Smooth muscle cell (in vitro differentiated cells): ENCODE results near the gene ACTL8. TPM values are rescaled to one million over a fixed set of nuclear protein-coding genes. Genes with fewer than 3 reads are reported as not detected.

ENCODE experiments used
- DNase-seq: peaks from one replicate; lab custom pipeline; 2025; ENCODE audit not compliant: unreplicated experiment; lab: John Stamatoyannopoulos, UW
- H2AFZ ChIP-seq: fragments of 200-600 bp; sonication (generic); 2 replicates; pipeline ENCODE4 v1.6.0; 2016; ENCODE audit warnings: antibody characterized with exemption, low read depth, mild to moderate bottlenecking
- H3F3A ChIP-seq: fragments of 200-600 bp; sonication (generic); 2 replicates; pipeline ENCODE4 v1.6.0; 2017; ENCODE audit warnings: antibody characterized with exemption, low read depth
- H3K27ac ChIP-seq: fragments of 200-600 bp; sonication (generic); 2 replicates; pipeline ENCODE4 v1.5.1; 2016; ENCODE audit warnings: low read depth, mild to moderate bottlenecking
- H3K27me3 ChIP-seq: fragments of 200-600 bp; sonication (generic); 2 replicates; pipeline ENCODE4 v1.6.1; 2016; ENCODE audit warnings: low read depth, mild to moderate bottlenecking
- H3K36me3 ChIP-seq: fragments of 200-600 bp; sonication (generic); 2 replicates; pipeline ENCODE4 v1.5.1; 2016; ENCODE audit warnings: low read depth
- H3K4me1 ChIP-seq: fragments of 200-600 bp; sonication (generic); 2 replicates; pipeline ENCODE4 v1.5.1; 2016; ENCODE audit warnings: low read depth
- H3K4me2 ChIP-seq: fragments of 200-600 bp; sonication (generic); 2 replicates; pipeline ENCODE4 v1.6.0; 2016; ENCODE audit warnings: mild to moderate bottlenecking
- H3K4me3 ChIP-seq: fragments of 200-600 bp; sonication (generic); 2 replicates; pipeline ENCODE4 v1.5.1; 2016; ENCODE audit warnings: mild to moderate bottlenecking
- H3K79me2 ChIP-seq: fragments of 200-600 bp; sonication (generic); 2 replicates; pipeline ENCODE4 v1.6.0; 2016; ENCODE audit warnings: low read depth, mild to moderate bottlenecking
- H3K9ac ChIP-seq: fragments of 200-600 bp; sonication (generic); 2 replicates; pipeline ENCODE4 v1.6.0; 2016; ENCODE audit warnings: low read depth
- H3K9me3 ChIP-seq: fragments of 200-600 bp; sonication (generic); replicated peaks from 2 replicates; pipeline ENCODE4 v1.5.1; 2016; ENCODE audit warnings: low read depth
- H4K20me1 ChIP-seq: fragments of 200-600 bp; sonication (generic); 2 replicates; pipeline ENCODE4 v1.6.0; 2016; ENCODE audit warnings: low read depth
- CTCF ChIP-seq: fragments of 200-600 bp; sonication (generic); IDR thresholded peaks from 2 replicates; pipeline ENCODE4 v1.5.1; 2017; ENCODE audit warnings: borderline replicate concordance, mild to moderate bottlenecking, antibody characterized with exemption; ENCODE audit not compliant: insufficient read depth, poor library complexity, severe bottlenecking
- WGBS: methylation state at CpG from one replicate; pipeline ENCODE4 v1.1.7; 2016; ENCODE audit warnings: low lambda C conversion rate; 5-methylcytosine and 5-hydroxymethylcytosine counted together
- polyA plus RNA-seq: library from polyadenylated mRNA; unstranded; fragments of >200 nt; fragmentation: Nextera tagmentation; extraction: Ambion mirVana; gene quantifications from 2 replicates; pipeline ENCODE4 v1.2.1, GENCODE V29; 2016
- total RNA-seq: library from RNA; depleted of rRNA; stranded (reverse); fragments of >200 nt; gene quantifications from 2 replicates; pipeline ENCODE4 v1.2.3, GENCODE V29; 2014

Gene ACTL8
- total and polyA plus RNA-seq, 2 experiments from 2014 or later, result 0.13 TPM; not detected in 1

- no peaks in the 10 kb centered on the region for H3K9me3 ChIP-seq
- no peaks in the 10 kb centered on the region for H3K36me3 ChIP-seq
- peaks cover 17% of the 10 kb centered on the region for H3K27me3 ChIP-seq
- no peak for DNase-seq
- 79% methylated on average over 6 of the region's 6 CpGs for WGBS
- no peak overlapping the region for H2AFZ ChIP-seq
- TF ChIP-seq CTCF, result no peak
- H3K9ac ChIP-seq, result no peak overlapping the region
- no peaks in the 10 kb centered on the region for H3F3A ChIP-seq
- no peak overlapping the region for H3K27ac ChIP-seq
- no peaks in the 10 kb centered on the region for H4K20me1 ChIP-seq
- no peak overlapping the region for H3K4me3 ChIP-seq
- no peaks in the 10 kb centered on the region for H3K4me1 ChIP-seq
- no peaks in the 10 kb centered on the region for H3K79me2 ChIP-seq
- H3K4me2 ChIP-seq, result no peak overlapping the region
Observed at GRCh38 chr1:17736625-17737024, 18.5 kb upstream of the ACTL8 start.

DNA sequence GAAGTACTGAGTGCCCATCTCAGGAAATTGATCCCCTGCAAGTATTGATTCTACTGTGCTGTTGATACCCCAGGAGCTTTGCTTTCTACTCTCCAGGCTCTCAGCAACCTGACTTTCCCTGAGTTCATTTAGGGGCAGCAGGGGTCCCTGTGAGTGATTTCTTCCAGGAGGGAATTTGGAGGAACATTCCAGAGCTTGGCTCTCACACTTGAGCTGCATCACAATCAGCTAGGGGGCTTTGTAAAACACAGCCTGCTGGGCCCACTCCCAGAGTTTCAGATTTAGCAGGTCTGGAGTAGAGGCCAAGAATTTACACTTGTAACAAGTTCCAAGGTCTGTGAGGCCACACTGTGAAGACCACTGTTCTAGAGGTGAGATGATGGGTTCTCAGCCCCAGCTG, 16.1 kb upstream of the ACTL8 start:
- Histone ChIP-seq H3F3A (no peaks in the 10 kb centered on the region), H3K4me3 (no peak overlapping the region), H3K4me1 (no peaks in the 10 kb centered on the region), H3K27me3 (peaks cover 21% of the 10 kb centered on the region), H2AFZ (no peak overlapping the region), H3K9me3 (no peaks in the 10 kb centered on the region), H3K9ac (no peak overlapping the region), H4K20me1 (no peaks in the 10 kb centered on the region), H3K79me2 (no peaks in the 10 kb centered on the region), H3K4me2 (no peak overlapping the region), H3K27ac (no peak overlapping the region), H3K36me3 (no peaks in the 10 kb centered on the region)
- TF ChIP-seq CTCF, result no peak
- no peak for DNase-seq

DNA sequence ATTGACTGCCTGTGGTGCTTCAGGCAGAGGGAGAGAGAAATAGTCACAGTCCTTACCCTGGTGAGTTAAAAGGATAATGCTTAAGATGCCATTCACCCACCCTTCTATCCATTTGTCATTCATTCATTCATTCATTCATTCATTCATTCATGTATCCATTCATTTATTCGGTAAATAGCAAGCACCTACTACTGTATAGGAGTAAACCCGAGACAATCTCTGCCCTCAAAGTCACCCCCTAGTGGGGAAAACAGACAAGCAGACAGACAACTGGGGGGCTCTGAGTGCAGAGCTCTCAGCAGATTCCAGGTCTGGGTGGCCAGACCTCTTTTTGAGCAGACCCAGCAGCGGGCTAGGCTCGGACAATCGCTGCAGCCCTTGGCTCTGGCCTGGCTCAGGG, 14.1 kb upstream of the ACTL8 start:
- Histone ChIP-seq H3K4me3 (no peak overlapping the region), H3K9me3 (no peaks in the 10 kb centered on the region), H3K27ac (no peak overlapping the region), H4K20me1 (no peaks in the 10 kb centered on the region), H3K9ac (no peak overlapping the region), H3K4me2 (no peak overlapping the region), H3K4me1 (no peaks in the 10 kb centered on the region), H3K79me2 (no peaks in the 10 kb centered on the region), H3F3A (no peaks in the 10 kb centered on the region), H3K36me3 (no peaks in the 10 kb centered on the region), H3K27me3 (peaks cover 25% of the 10 kb centered on the region), H2AFZ (no peak overlapping the region)
- no peak for TF ChIP-seq CTCF
- 86% methylated on average over 5 of the region's 5 CpGs for WGBS
- DNase-seq, result no peak

GRCh38 chr1:17742583-17742982, 12.6 kb upstream of the ACTL8 start:
- Histone ChIP-seq H3K36me3 (no peaks in the 10 kb centered on the region), H3K27ac (no peak overlapping the region), H3K27me3 (peaks cover 25% of the 10 kb centered on the region), H3K9ac (no peak overlapping the region), H3K9me3 (no peaks in the 10 kb centered on the region), H3K4me3 (no peak overlapping the region), H3K79me2 (no peaks in the 10 kb centered on the region), H3K4me1 (no peaks in the 10 kb centered on the region), H2AFZ (no peak overlapping the region), H4K20me1 (no peaks in the 10 kb centered on the region), H3F3A (no peaks in the 10 kb centered on the region), H3K4me2 (no peak overlapping the region)
- TF ChIP-seq CTCF, result no peak
- DNase-seq, result no peak
- WGBS, result 86% methylated on average over 5 of the region's 5 CpGs
